Subcutaneous abdominal adipose tissue (tissue), 5 donors: ENCODE measurements around the gene CNBD2.
"Not testable (repeated sequence)": the region's sequence is repeated elsewhere in the genome, so short reads cannot be mapped to it uniquely, and the experiment has no call there.

Source experiments
- H3K27ac ChIP-seq: one replicate; pipeline ENCODE4 v1.7.0; 2013; ENCODE audit warnings: low read depth, mild to moderate bottlenecking, inconsistent platforms, low read length, moderate library complexity
- H3K27me3 ChIP-seq, 5 donors: one replicate each; pipeline ENCODE4 v1.7.0; 2013; ENCODE audit warnings: low read length in 5 of 5, inconsistent platforms in 1 of 5; ENCODE audit not compliant: control insufficient read depth in 5 of 5, insufficient read depth in 4 of 5
- H3K36me3 ChIP-seq, 5 donors: one replicate each; pipeline ENCODE4 v1.7.0; 2013; ENCODE audit warnings: low read length in 5 of 5; ENCODE audit not compliant: control insufficient read depth in 5 of 5, insufficient read depth in 5 of 5
- H3K4me1 ChIP-seq, 5 donors: one replicate each; pipeline ENCODE4 v1.7.0; 2013; ENCODE audit warnings: low read length in 5 of 5, mild to moderate bottlenecking in 3 of 5, moderate library complexity in 1 of 5; ENCODE audit not compliant: control insufficient read depth in 5 of 5, insufficient read depth in 5 of 5
- H3K4me3 ChIP-seq, 5 donors: one replicate each; pipeline ENCODE4 v1.7.0; 2013; ENCODE audit warnings: low read length in 5 of 5, low read depth in 1 of 5
- H3K9ac ChIP-seq, 5 donors: one replicate each; pipeline ENCODE4 v1.7.0; 2013; ENCODE audit warnings: low read length in 5 of 5, mild to moderate bottlenecking in 4 of 5, moderate library complexity in 3 of 5
- H3K9me3 ChIP-seq, 5 donors: one replicate each; pipeline ENCODE4 v1.7.0; 2013; ENCODE audit warnings: low read length in 5 of 5; ENCODE audit not compliant: control insufficient read depth in 5 of 5
- donor health status: healthy.
- donor health status: healthy.
- donor health status: healthy.
- donor health status: healthy.
- donor health status: healthy.

CNBD2 gene

DNA sequence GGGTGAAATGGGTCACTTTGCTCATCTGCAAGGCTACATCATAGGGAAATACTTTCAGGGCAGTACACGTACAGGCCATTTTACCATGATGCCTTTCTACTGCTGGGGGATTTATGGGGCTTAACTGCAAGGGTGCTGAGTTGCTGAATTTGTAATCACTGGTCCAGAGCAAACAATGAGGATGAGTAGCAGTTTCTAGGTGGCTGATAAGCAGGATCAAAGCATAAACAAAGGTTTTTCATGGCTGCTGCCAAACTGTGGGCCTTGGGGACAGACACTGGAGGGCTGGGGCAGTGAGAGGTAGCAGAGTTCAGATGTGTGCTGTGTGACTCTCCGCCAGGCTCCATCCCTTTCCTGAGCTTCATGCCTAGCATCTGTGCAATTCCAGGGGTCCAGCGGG, 68.3 kb downstream of the CNBD2 start:
- no peaks in the 10 kb centered on the region for H3K27me3 ChIP-seq

DNA sequence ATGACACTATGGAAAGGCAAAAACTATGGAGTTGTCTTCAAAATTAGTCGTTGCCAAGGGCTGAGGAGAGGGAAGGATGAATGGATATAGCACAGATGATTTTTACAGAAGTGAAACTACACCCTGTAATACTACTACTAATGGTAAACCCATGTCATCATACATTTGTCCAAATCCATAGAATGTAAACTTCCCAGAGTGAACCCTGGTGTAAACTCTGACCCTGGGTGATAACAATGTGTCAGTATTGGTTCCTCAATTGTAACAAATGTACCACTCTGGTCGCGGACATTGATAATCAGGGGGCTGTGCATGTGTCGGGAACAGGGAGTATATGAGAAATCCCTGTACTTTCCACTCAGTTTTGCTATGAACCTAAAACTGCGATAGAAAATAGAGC, 72.2 kb downstream of the CNBD2 start:
- Histone ChIP-seq H3K9ac (no peak overlapping the region), H3K27ac (no peak overlapping the region), H3K27me3 (no peaks in the 10 kb centered on the region), H3K36me3 (peaks cover 0 to 12% (median 7%) of the 10 kb centered on the region in 5 donors), H3K4me3 (no peak overlapping the region), H3K4me1 (peaks cover 0 to 5% (median 0%) of the 10 kb centered on the region in 5 donors), H3K9me3 (no peaks in the 10 kb centered on the region)

More for the DNA sequence above, 68.3 kb downstream of the CNBD2 start:
- Histone ChIP-seq H3K9ac (no peak overlapping the region), H3K4me1 (peaks cover 0 to 8% (median 1%) of the 10 kb centered on the region in 5 donors), H3K4me3 (no peak overlapping the region), H3K9me3 (no peaks in the 10 kb centered on the region), H3K36me3 (peaks cover 0 to 6% (median 2%) of the 10 kb centered on the region in 5 donors), H3K27ac (no peak overlapping the region)

DNA sequence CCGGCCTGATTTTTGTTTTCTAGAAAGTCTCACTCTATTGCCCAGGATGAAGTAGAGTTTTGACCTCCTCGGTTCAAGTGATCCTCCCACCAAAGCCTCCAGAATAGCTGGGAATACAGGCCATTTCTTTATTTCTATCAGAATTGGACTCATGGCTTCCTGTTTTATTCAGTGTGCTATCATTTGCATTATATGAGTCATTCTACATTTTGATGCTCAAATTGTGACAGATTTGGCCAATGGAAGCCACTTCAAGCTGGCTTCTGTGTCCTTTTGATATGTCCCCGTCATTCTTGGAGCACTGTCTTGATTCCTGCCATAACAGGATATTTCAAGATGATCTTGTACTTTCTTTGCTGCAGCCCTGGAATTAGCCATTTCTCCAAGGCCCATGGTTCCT, 75.1 kb downstream of the CNBD2 start:
- H3K4me3 ChIP-seq = no peak overlapping the region
- H3K27me3 ChIP-seq = no peaks in the 10 kb centered on the region
- no peaks in the 10 kb centered on the region for H3K9me3 ChIP-seq
- no peak overlapping the region for H3K27ac ChIP-seq
- peaks cover 0 to 20% (median 13%) of the 10 kb centered on the region in 5 donors for H3K4me1 ChIP-seq
- peaks cover 0 to 12% (median 7%) of the 10 kb centered on the region in 5 donors for H3K36me3 ChIP-seq
- no peak overlapping the region for H3K9ac ChIP-seq

DNA sequence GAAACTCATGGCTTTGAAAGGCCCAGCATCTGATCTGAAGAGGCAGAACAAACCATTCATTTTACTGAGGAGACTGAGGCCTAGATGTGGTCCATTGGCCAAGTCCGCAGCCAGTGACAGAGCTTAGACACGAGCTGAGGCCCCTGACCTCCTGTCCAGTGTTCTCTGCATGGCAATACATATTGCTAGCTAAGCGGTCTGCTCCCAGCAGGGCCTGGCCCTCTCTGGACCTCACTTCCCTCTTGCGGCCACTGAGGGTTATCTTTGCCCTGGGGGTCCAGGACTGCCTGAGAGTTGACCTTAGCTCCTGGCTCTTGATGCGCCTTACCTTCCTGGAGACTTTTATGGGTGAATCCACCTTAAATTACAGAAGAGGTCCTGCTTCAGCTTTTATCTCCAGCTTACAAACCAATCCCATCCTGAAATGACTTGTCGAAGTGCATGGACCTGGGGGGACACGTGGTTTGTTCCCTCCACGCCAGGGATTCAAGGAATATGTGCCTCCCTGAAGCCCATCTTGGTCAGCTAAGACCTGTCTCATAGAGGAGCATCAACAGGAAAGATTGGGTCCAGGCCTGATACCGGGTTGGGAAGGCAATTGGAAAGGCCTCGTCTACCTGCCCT, 75.6 kb downstream of the CNBD2 start:
- H3K36me3 ChIP-seq = peaks cover 0 to 12% (median 7%) of the 10 kb centered on the region in 5 donors
- H3K27ac ChIP-seq = no peak overlapping the region
- no peaks in the 10 kb centered on the region for H3K9me3 ChIP-seq
- no peak overlapping the region for H3K9ac ChIP-seq
- no peak overlapping the region for H3K4me3 ChIP-seq
- peaks cover 0 to 25% (median 17%) of the 10 kb centered on the region in 5 donors for H3K4me1 ChIP-seq
- H3K27me3 ChIP-seq = no peaks in the 10 kb centered on the region

DNA sequence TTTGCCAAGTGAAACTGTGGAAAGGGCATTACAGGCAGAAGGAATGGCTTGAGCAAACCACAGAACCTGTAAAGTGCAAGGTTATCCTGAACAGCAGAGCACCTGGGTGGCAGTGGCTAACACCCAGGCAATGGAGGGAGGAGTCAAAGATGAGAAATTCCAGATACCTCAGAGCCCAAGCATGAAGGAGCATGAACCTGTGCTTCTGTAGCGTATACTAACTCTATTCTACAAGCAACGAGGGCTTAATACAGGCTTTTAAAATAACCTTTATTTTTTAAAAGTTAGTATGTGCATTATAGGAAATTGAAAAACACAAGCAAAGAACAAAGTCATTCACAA, 77.0 kb downstream of the CNBD2 start:
- H3K36me3 ChIP-seq = peaks cover 0 to 12% (median 7%) of the 10 kb centered on the region in 5 donors
- no peak overlapping the region for H3K27ac ChIP-seq
- no peak overlapping the region for H3K9ac ChIP-seq
- no peaks in the 10 kb centered on the region for H3K27me3 ChIP-seq
- peaks cover 0 to 25% (median 17%) of the 10 kb centered on the region in 5 donors for H3K4me1 ChIP-seq
- H3K9me3 ChIP-seq = no peaks in the 10 kb centered on the region
- H3K4me3 ChIP-seq = no peak overlapping the region

DNA sequence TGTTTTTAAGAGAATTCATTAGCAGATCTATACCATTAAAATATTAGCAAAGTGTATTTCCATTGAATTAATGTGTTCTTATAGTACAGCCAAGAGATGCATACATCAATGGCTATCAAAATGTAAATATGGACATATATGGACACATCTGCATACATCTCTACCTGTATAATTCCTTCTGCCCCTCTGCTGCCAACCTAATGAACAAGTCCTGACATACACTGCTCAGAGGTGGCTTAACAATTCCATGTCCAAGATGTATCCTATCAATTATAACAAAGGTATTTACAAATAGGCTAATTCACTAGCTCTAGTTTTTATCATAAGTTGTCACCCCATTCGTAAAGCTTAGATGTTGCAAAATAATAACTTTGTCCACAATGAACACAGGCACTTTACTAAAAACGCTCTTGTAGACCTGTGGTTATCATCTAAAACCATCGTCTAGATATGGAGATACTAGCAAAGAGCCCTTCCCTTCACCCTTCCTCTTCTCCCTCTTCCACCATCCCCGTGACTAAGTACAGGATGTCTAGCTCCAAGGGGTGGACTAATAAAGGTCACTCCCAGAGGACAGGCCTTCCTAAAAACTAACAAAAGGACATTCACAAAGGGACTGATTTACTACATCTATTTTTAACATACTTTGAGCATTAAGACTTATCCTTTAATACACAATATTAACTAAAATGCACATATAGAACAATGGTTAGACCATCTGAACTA, 77.8 kb downstream of the CNBD2 start:
- not testable (repeated sequence) for H3K27me3 ChIP-seq, H3K4me3 ChIP-seq, H3K9me3 ChIP-seq, H3K27ac ChIP-seq, H3K9ac ChIP-seq
- peaks cover 0 to 11% (median 7%) of the 10 kb centered on the region in 5 donors for H3K36me3 ChIP-seq
- H3K4me1 ChIP-seq = peaks cover 0 to 29% (median 21%) of the 10 kb centered on the region in 5 donors

DNA sequence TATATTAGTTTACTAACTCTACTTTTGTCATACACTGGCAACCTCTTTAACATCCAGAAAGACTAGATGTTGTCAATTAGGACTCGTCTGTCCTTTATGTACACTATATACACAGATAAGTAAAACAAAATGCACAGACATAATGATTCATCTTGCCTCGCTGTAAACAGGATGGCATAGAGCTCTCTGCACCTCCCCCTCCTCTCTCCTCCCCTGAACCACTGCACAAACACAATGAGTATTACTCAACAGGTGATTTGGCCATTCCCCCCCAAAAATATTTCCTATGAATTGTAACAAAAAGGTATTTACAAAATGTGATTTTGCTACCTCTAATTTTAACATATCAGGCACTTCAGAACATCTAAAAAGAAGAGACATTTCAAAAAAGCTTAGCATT, 81.0 kb downstream of the CNBD2 start:
- Histone ChIP-seq H3K4me1 (peaks cover 0 to 29% (median 25%) of the 10 kb centered on the region in 5 donors), H3K4me3 (peak overlapping the region in 4 of 5 donors; percentile 76 to 90 (median 78)), H3K27ac (peak overlapping the region; percentile 96), H3K9ac (peak overlapping the region in 1 of 5 donors; percentile 58)
- not testable (repeated sequence) for H3K36me3 ChIP-seq, H3K27me3 ChIP-seq, H3K9me3 ChIP-seq

DNA sequence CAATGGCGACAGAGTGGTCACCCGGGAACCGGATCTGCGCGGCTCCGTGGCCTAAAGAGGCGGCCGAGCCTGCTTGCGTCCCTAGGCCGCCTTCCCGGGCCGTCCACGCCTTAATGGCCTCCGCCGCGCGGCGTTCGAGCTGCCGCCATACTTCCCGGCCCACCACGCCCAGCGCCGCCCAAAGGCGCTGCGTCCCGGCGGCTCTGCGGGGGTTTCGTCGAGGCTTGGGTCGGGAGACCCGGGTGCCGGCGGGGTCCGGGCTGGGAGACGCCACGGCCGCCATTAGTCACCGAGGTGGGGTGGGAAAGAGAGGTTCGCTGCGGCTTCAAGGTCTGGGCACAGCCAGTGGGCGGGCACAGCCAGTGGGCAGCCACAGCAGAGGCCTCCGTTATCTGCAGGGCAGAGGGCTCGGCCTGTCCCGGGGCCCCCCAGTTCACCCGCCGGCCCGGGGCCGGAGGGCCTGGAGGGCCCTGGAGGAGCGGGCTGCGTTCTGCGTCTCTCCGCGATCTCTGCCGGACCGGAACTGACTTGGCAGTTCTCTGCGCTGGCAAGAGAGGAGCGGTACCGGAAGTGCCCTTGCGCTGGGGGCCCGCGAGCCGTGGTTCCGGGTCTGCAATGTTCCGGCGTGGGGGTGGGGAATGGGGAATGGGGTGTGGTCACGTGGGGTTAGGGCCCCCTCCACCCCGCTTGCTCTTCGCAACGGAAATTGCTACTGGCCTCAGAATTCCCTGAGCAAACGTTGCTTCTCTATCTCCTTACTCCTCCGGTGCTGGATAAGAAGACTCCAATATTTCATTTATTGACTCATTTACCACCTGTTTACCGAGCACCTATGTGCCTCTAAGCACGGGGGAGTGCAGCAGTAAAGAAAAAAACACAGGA, 82.3 kb downstream of the CNBD2 start:
- H3K4me1 ChIP-seq = peaks cover 0 to 29% (median 25%) of the 10 kb centered on the region in 5 donors
- H3K9ac ChIP-seq = peak overlapping the region; percentile 56 to 98 (median 97)
- peak overlapping the region; percentile 76 to 90 (median 79) for H3K4me3 ChIP-seq
- H3K9me3 ChIP-seq = no peaks in the 10 kb centered on the region
- H3K36me3 ChIP-seq = no peaks in the 10 kb centered on the region
- H3K27ac ChIP-seq = peak overlapping the region; percentile 96
- H3K27me3 ChIP-seq = no peaks in the 10 kb centered on the region

DNA sequence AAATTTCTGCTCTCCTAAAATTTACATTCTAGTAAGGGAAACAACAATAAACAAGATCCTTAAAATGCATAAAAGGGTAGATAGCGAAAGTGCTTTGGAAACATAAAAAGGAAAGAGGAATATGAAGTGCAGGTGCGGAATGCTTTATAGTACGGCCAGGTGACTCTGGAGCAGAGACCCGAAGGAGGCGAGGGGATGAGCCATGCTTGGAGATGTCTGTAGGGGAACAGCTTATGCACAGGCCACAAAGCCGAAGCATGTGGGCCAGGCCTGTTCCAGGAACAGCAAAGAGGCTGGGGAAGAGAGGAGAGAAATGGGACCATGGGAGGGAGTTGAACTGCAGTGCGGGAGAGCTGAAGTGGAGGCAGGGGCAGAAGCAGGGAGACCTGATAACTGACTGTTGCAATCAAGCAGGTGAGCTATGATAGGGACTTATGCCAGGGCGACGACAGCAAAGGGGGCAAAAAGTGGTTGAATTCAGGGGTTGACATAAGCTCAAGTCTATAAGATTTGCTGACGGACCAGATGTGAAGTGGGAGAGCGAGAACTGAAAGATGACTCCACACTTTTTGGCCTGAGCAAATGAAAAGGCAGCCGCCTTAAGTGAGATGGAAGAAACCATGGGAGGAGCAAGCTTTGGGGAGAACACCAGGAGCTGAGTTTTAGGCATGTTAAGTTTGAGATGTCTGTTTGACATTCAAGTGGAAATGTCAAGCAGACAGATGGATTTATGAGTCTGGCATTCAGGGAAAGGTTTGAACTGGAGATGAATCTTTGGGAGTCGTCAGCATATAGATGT, 83.1 kb downstream of the CNBD2 start:
- Histone ChIP-seq H3K9me3 (no peaks in the 10 kb centered on the region), H3K4me3 (peak overlapping the region; percentile 72 to 90 (median 79)), H3K4me1 (peaks cover 0 to 24% (median 19%) of the 10 kb centered on the region in 5 donors), H3K36me3 (no peaks in the 10 kb centered on the region), H3K9ac (peak overlapping the region in 3 of 5 donors; percentile 76 to 98 (median 98)), H3K27ac (peak overlapping the region; percentile 96), H3K27me3 (no peaks in the 10 kb centered on the region)
